NCI-H146 treated with DMSO at 0.1 percent for 48 hours (cell line): ENCODE measurements around the gene WHRN.

Experiments used
- DNase-seq: peaks from one replicate; lab custom pipeline; 2025; ENCODE audit not compliant: unreplicated experiment; lab: John Stamatoyannopoulos, UW

Gene WHRN

GRCh38 chr9:114369216-114370130 lies 135.8 kb downstream of the WHRN start:
- DNase-seq: no peak

GRCh38 chr9:114367772-114368569 lies 137.3 kb downstream of the WHRN start:
- no peak for DNase-seq

- DNase-seq: no peak
Measured at GRCh38 chr9:114367366-114367765, 137.9 kb downstream of the WHRN start.

- DNase-seq: no peak
Measured at GRCh38 chr9:114366334-114367128, 138.7 kb downstream of the WHRN start.

GRCh38 chr9:114365194-114365593 lies 140.1 kb downstream of the WHRN start:
- no peak for DNase-seq

GRCh38 chr9:114364134-114365041 lies 140.9 kb downstream of the WHRN start:
- DNase-seq: no peak

GRCh38 chr9:114363424-114363823 lies 141.8 kb downstream of the WHRN start:
- no peak for DNase-seq

GRCh38 chr9:114362394-114362793 lies 142.9 kb downstream of the WHRN start:
- no peak for DNase-seq

GRCh38 chr9:114361542-114361941 lies 143.7 kb downstream of the WHRN start:
- DNase-seq: no peak

GRCh38 chr9:114359801-114360200 lies 145.5 kb downstream of the WHRN start:
- DNase-seq: no peak

- DNase-seq: no peak
Measured at GRCh38 chr9:114357911-114358328, 147.4 kb downstream of the WHRN start.

GRCh38 chr9:114357360-114357759 lies 147.9 kb downstream of the WHRN start:
- DNase-seq: no peak

- no peak for DNase-seq
Measured at GRCh38 chr9:114356792-114357191, 148.5 kb downstream of the WHRN start.

- no peak for DNase-seq
Measured at GRCh38 chr9:114355821-114356220, 149.5 kb downstream of the WHRN start.
